HepG2 (cell line): ENCODE measurements around the gene GPATCH4. TPM values are rescaled to one million over a fixed set of nuclear protein-coding genes. Genes with fewer than 3 reads are reported as not detected.

Experiments
- ATAC-seq: fragments of 200-7000 bp; cut with Tn5 transposase; 3 replicates; pipeline ENCODE4 v1.9.1; 2020; ENCODE audit warnings: mild to moderate bottlenecking, moderate library complexity
- BruUV-seq: library from RNA; stranded (reverse); fragments of 400-500 nt; replicated peaks from 2 replicates; lab custom pipeline; 2021; lab: Mats Ljungman, UMichigan
- CTCF ChIA-PET: fragments of 300-600 bp; formaldehyde crosslinking; extraction: SDS; loops from one replicate; lab custom pipeline; 2021; ENCODE audit warnings: low total read pairs, inconsistent platforms, low intra/inter-chr PET ratio; lab: Yijun Ruan, JAX
- POLR2A ChIA-PET: fragments of 350-600 bp; sonication (Branson Sonifier 250); formaldehyde crosslinking; loops from one replicate; lab custom pipeline; 2020; ENCODE audit warnings: antibody characterized with exemption, inconsistent platforms; lab: Yijun Ruan, JAX
- DNase-seq: peaks from one replicate; pipeline ENCODE4 v3.0.0-alpha.2; 2015; ENCODE audit warnings: low spot score
- FAIRE-seq: peaks from 3 replicates; lab custom pipeline; 2011; peaks lifted over from hg19 to GRCh38; lab: Jason Lieb, UNC
- H2AFZ ChIP-seq: one replicate; pipeline ENCODE4 v1.6.1; 2011; ENCODE audit warnings: low read length, inconsistent platforms
- H3K27ac ChIP-seq: fragments of 300-600 bp; 3 replicates; pipeline ENCODE4 v1.8.0; 2011; ENCODE audit warnings: mixed run types, mild to moderate bottlenecking, mixed read lengths, low read length, inconsistent platforms; ENCODE audit not compliant: insufficient read depth; ENCODE audit errors: extremely low read length
- H3K27me3 ChIP-seq, 2 experiments: fragments of 200-600 bp in 1 of 2; 2 replicates in 1 of 2; 3 replicates in 1 of 2; pipeline versions ENCODE4 v1.6.0 to v1.8.0; 2011; ENCODE audit warnings: low read length in 2 of 2, mild to moderate bottlenecking in 2 of 2, moderate library complexity in 2 of 2, inconsistent platforms in 1 of 2; ENCODE audit not compliant: insufficient read depth in 2 of 2, control insufficient read depth in 1 of 2
- H3K36me3 ChIP-seq, 2 experiments: fragments of 200-600 bp in 1 of 2; replicated peaks in 1 of 2; 2 replicates in 1 of 2; 3 replicates in 1 of 2; pipeline versions ENCODE4 v1.5.1 to v1.8.0; 2011; ENCODE audit warnings: low read length in 2 of 2, inconsistent platforms in 1 of 2; ENCODE audit not compliant: insufficient read depth in 2 of 2, control insufficient read depth in 1 of 2
- H3K4me1 ChIP-seq: 2 replicates; pipeline ENCODE4 v1.5.1; 2012; ENCODE audit warnings: low read length, inconsistent platforms; ENCODE audit not compliant: insufficient read depth
- H3K4me2 ChIP-seq: 2 replicates; pipeline ENCODE4 v1.6.0; 2011; ENCODE audit warnings: low read depth, low read length, inconsistent platforms
- H3K4me3 ChIP-seq, 3 experiments: fragments of 200-600 bp in 1 of 3; sonication (generic), shearing (Covaris generic) in 1 of 3; replicated peaks in 1 of 3; 2 replicates each; pipeline ENCODE4 v1.5.1; 2011 to 2016; ENCODE audit warnings: low read length in 3 of 3, inconsistent platforms in 2 of 3, low read depth in 2 of 3, mild to moderate bottlenecking in 2 of 3, control low read depth in 1 of 3, mixed read lengths in 1 of 3; ENCODE audit not compliant: insufficient read depth in 1 of 3
- H3K79me2 ChIP-seq: one replicate; pipeline ENCODE4 v1.6.1; 2011; ENCODE audit warnings: low read length, inconsistent platforms; ENCODE audit not compliant: insufficient read depth
- H3K9ac ChIP-seq: 2 replicates; pipeline ENCODE4 v1.6.0; 2011; ENCODE audit warnings: mild to moderate bottlenecking, low read depth, low read length, inconsistent platforms; ENCODE audit not compliant: insufficient read depth
- H3K9me3 ChIP-seq: 2 replicates; pipeline ENCODE4 v1.5.1; 2012; ENCODE audit warnings: mild to moderate bottlenecking, low read length
- H4K20me1 ChIP-seq: 2 replicates; pipeline ENCODE4 v1.6.0; 2011; ENCODE audit warnings: inconsistent platforms, mild to moderate bottlenecking, low read length, moderate library complexity; ENCODE audit not compliant: insufficient read depth
- BHLHE40 ChIP-seq: IDR thresholded peaks from 2 replicates; pipeline ENCODE4 v1.6.1; 2011; ENCODE audit warnings: low read length, improper control_type of control experiment
- ISL2 ChIP-seq: sonication (generic); formaldehyde crosslinking; IDR thresholded peaks from 2 replicates; pipeline ENCODE4 v1.5.0; 2020; ENCODE audit warnings: missing genetic modification reagents
- POLR2AphosphoS5 ChIP-seq: IDR thresholded peaks from 2 replicates; pipeline ENCODE4 v1.6.1; 2012; ENCODE audit warnings: low read depth, low read length
- U2AF1 ChIP-seq: fragments of 200-400 bp; formaldehyde crosslinking; optimal IDR thresholded peaks from 2 replicates; pipeline ENCODE3; 2017; ENCODE audit warnings: mild to moderate bottlenecking, low read depth, low read length
- UBTF ChIP-seq: sonication (generic); formaldehyde crosslinking; IDR thresholded peaks from 2 replicates; pipeline ENCODE4 v1.4.0; 2020; ENCODE audit warnings: mild to moderate bottlenecking, missing genetic modification reagents
- ZBTB8A ChIP-seq: sonication (generic); formaldehyde crosslinking; IDR thresholded peaks from 2 replicates; pipeline ENCODE4 v1.4.0; 2020; ENCODE audit warnings: mild to moderate bottlenecking, low read depth, missing genetic modification reagents, borderline replicate concordance
- ZEB1 ChIP-seq: IDR thresholded peaks from 2 replicates; pipeline ENCODE4 v1.6.1; 2012; ENCODE audit warnings: mild to moderate bottlenecking, low read depth, inconsistent platforms; ENCODE audit not compliant: insufficient replicate concordance
- ZKSCAN5 ChIP-seq: sonication (generic); formaldehyde crosslinking; IDR thresholded peaks from 2 replicates; pipeline ENCODE4 v1.5.1; 2020; ENCODE audit warnings: mild to moderate bottlenecking, missing genetic modification reagents
- ZNF3 ChIP-seq: IDR thresholded peaks from 2 replicates; pipeline ENCODE4 v1.7.0; 2017; ENCODE audit warnings: inconsistent platforms
- ZNF784 ChIP-seq: sonication (generic); formaldehyde crosslinking; IDR thresholded peaks from 2 replicates; pipeline ENCODE4 v1.5.1; 2020; ENCODE audit warnings: missing genetic modification reagents, mild to moderate bottlenecking, borderline replicate concordance
- WGBS: methylation state at CpG from one replicate; pipeline ENCODE4 v1.1.6; 2017; ENCODE audit warnings: low lambda C conversion rate; 5-methylcytosine and 5-hydroxymethylcytosine counted together
- in situ Hi-C: cut with HindIII; loops from 2 replicates; pipeline ENCODE4 v1.10.0; 2017; ENCODE audit warnings: low pct_unique_long_range_greater_than_20kb; ENCODE audit not compliant: extremely low pct_ligation_motif_present
- intact Hi-C: fragments of 100-400 bp; cut with micrococcal nuclease; formaldehyde crosslinking; loops from one replicate; pipeline ENCODE4 v1.10.0; 2022; ENCODE audit not compliant: unreplicated experiment
- polyA plus RNA-seq, 8 experiments: library from polyadenylated mRNA; depleted of rRNA in 3 of 8; stranded (reverse) in 7 of 8; unstranded in 1 of 8; fragments of >200 nt; fragmentation: Illumina TruSeq in 4 of 8; extraction: Trizol in 4 of 8; gene quantifications; 2 replicates each; pipeline versions ENCODE4 v1.2.1 to v1.2.3, GENCODE V29; 2011 to 2016; ENCODE audit warnings: low read depth in 4 of 8, missing spikeins in 1 of 8, mixed read lengths in 1 of 8; ENCODE audit not compliant: insufficient read depth in 1 of 8
- total RNA-seq, 5 experiments: library from RNA; depleted of rRNA; stranded (reverse); fragments of >200 nt; fragmentation: Illumina TruSeq; extraction: Trizol; gene quantifications; 2 replicates each; pipeline ENCODE4 v1.2.3, GENCODE V29; 2016; ENCODE audit warnings: low read depth in 1 of 5
- TF ChIP-seq, protein P1 (sequence below): sonication (generic); formaldehyde crosslinking; IDR thresholded peaks from 2 replicates; pipeline ENCODE4 v1.5.0; 2020; ENCODE audit warnings: mild to moderate bottlenecking, missing genetic modification reagents, borderline replicate concordance

Gene GPATCH4
- total and polyA plus RNA-seq, 2 of the 13 experiments (the other 11 are each of a cell fraction or from before 2014, with no cell fraction given) = 19.2 to 37.9 TPM

DNA sequence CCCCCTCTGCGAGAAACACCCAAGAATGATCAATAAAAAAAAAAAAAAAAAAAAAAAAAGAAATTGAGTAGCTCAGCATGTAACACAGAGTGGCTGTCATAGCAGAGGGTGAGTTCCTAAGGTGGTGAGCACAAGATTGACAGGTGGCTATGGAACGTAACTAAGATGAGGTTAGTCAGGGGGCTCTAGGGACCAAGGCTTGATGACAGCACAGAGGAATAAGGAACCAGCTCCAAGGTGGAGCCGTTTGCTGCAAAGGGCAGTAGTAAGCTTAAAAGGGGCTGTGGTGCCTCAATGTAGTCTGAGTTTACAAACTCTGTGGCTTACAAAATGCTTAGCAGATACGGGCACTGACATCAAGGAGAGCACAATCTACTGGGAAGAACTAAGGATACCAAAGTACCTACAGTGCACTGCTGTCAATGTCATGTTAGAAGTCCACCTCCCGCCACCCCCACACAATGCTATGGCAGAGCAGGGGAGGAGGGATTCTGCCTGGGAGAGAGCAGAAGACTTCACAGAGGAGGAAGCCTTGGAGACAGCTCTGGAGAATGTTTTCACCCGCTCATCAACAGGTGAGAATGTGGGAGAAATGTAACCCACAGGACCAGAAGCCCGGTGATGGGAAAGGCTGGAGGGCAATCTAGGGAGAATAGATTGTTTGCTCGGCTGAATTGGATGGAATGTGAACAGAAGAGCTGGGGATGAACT is 42.0 kb downstream of the GPATCH4 start:
- 94% methylated on average over 7 of the region's 8 CpGs for WGBS
- intact Hi-C loops = no loop called here

GRCh38 chr1:156556354-156556753 is 44.9 kb downstream of the GPATCH4 start:
- POLR2A ChIA-PET = interaction anchor here (0.6 kb wide), 1 partner anchor 57 kb away, joined by 3 read pairs; no protein-coding TSS in a partner anchor
- ATAC-seq (no peak), FAIRE-seq (no peak), DNase-seq (no peak)
- BruUV-seq = no TSS peak
- CTCF ChIA-PET = no interaction called here
- 79% methylated on average over 7 of the region's 9 CpGs for WGBS
- Histone ChIP-seq H3K36me3 (peaks cover 12 to 42% of the 10 kb centered on the region in 2 experiments; a peak in 4 of 5 replicates), H3K27ac (no peak overlapping the region), H4K20me1 (no peaks in the 10 kb centered on the region), H3K9me3 (no peaks in the 10 kb centered on the region), H3K4me3 (no peak overlapping the region), H3K4me2 (no peak overlapping the region), H2AFZ (no peak overlapping the region), H3K9ac (no peak overlapping the region), H3K4me1 (peaks cover 10% of the 10 kb centered on the region), H3K27me3 (no peaks in the 10 kb centered on the region), H3K79me2 (no peaks in the 10 kb centered on the region)
- intact Hi-C loops (no loop called here), in situ Hi-C loops (no loop called here)
- TF ChIP-seq ISL2 (CRISPR knock-in tag) (no peak), ZKSCAN5 (CRISPR knock-in tag) (no peak), ZNF3 (CRISPR knock-in tag) (no peak), ZEB1 (no peak), UBTF (CRISPR knock-in tag) (no peak), U2AF1 (no peak)
- TF ChIP-seq, protein P1, sequence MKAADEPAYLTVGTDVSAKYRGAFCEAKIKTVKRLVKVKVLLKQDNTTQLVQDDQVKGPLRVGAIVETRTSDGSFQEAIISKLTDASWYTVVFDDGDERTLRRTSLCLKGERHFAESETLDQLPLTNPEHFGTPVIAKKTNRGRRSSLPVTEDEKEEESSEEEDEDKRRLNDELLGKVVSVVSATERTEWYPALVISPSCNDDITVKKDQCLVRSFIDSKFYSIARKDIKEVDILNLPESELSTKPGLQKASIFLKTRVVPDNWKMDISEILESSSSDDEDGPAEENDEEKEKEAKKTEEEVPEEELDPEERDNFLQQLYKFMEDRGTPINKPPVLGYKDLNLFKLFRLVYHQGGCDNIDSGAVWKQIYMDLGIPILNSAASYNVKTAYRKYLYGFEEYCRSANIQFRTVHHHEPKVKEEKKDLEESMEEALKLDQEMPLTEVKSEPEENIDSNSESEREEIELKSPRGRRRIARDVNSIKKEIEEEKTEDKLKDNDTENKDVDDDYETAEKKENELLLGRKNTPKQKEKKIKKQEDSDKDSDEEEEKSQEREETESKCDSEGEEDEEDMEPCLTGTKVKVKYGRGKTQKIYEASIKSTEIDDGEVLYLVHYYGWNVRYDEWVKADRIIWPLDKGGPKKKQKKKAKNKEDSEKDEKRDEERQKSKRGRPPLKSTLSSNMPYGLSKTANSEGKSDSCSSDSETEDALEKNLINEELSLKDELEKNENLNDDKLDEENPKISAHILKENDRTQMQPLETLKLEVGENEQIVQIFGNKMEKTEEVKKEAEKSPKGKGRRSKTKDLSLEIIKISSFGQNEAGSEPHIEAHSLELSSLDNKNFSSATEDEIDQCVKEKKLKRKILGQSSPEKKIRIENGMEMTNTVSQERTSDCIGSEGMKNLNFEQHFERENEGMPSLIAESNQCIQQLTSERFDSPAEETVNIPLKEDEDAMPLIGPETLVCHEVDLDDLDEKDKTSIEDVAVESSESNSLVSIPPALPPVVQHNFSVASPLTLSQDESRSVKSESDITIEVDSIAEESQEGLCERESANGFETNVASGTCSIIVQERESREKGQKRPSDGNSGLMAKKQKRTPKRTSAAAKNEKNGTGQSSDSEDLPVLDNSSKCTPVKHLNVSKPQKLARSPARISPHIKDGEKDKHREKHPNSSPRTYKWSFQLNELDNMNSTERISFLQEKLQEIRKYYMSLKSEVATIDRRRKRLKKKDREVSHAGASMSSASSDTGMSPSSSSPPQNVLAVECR = no peak

More for the DNA sequence above, 42.0 kb downstream of the GPATCH4 start:
- no peaks in the 10 kb centered on the region for H3K79me2 ChIP-seq
- H3K9me3 ChIP-seq = no peaks in the 10 kb centered on the region
- no TSS peak for BruUV-seq
- no peak for DNase-seq
- no peak overlapping the region for H3K4me2 ChIP-seq
- ATAC-seq = no peak
- H3K27ac ChIP-seq = no peak overlapping the region
- H3K4me1 ChIP-seq = no peaks in the 10 kb centered on the region
- POLR2A ChIA-PET = no interaction called here
- H3K36me3 ChIP-seq = peaks cover 15 to 44% of the 10 kb centered on the region in 2 experiments; a peak in 4 of 5 replicates
- no peak overlapping the region for H3K4me3 ChIP-seq
- no peaks in the 10 kb centered on the region for H3K27me3 ChIP-seq
- no peak for TF ChIP-seq POLR2AphosphoS5
- no peak for TF ChIP-seq ZNF784
- no peak for TF ChIP-seq ZBTB8A (CRISPR knock-in tag)
- no peak for TF ChIP-seq BHLHE40
- TF ChIP-seq, all 625 proteins: peak for 0
- FAIRE-seq = no peak
- Histone ChIP-seq H4K20me1 (no peaks in the 10 kb centered on the region), H3K9ac (no peak overlapping the region), H2AFZ (no peak overlapping the region)
- CTCF ChIA-PET = no interaction called here
- in situ Hi-C loops = no loop called here
